MM.1S (cell line): ENCODE results near the gene HHIP.
"Not testable (repeated sequence)": the region's sequence is repeated elsewhere in the genome, so short reads cannot be mapped to it uniquely, and the experiment has no call there.

Source experiments
- DNase-seq: peaks from one replicate; pipeline ENCODE4 v3.0.0-alpha.2; 2015
- H2AFZ ChIP-seq: fragments of 300-600 bp; sonication (generic); 2 replicates; pipeline ENCODE4 v1.6.0; 2016; ENCODE audit warnings: antibody characterized with exemption, low read length
- H3F3A ChIP-seq: fragments of 300-600 bp; sonication (generic); 2 replicates; pipeline ENCODE4 v1.6.1; 2016; ENCODE audit warnings: mild to moderate bottlenecking, antibody characterized with exemption, low read length, moderate library complexity, mixed read lengths; ENCODE audit not compliant: insufficient read depth
- H3K27ac ChIP-seq: fragments of 300-600 bp; sonication (generic); 2 replicates; pipeline ENCODE4 v1.5.1; 2016; ENCODE audit warnings: mild to moderate bottlenecking, low read length
- H3K27me3 ChIP-seq: fragments of 300-600 bp; sonication (generic); replicated peaks from 2 replicates; pipeline ENCODE4 v1.6.0; 2016; ENCODE audit warnings: low read length; ENCODE audit not compliant: insufficient read depth
- H3K36me3 ChIP-seq: fragments of 300-600 bp; sonication (generic); replicated peaks from 2 replicates; pipeline ENCODE4 v1.6.1; 2016; ENCODE audit warnings: mild to moderate bottlenecking, low read length, mixed read lengths; ENCODE audit not compliant: insufficient read depth
- H3K4me1 ChIP-seq: fragments of 300-600 bp; sonication (generic); 2 replicates; pipeline ENCODE4 v1.6.1; 2016; ENCODE audit warnings: low read length, mixed read lengths
- H3K4me2 ChIP-seq: fragments of 300-600 bp; sonication (generic); 2 replicates; pipeline ENCODE4 v1.6.0; 2016; ENCODE audit warnings: low read depth, low read length
- H3K4me3 ChIP-seq: fragments of 300-600 bp; sonication (generic); 2 replicates; pipeline ENCODE4 v1.5.1; 2016; ENCODE audit warnings: low read length, mixed read lengths
- H3K79me2 ChIP-seq: fragments of 300-600 bp; sonication (generic); 2 replicates; pipeline ENCODE4 v1.6.1; 2016; ENCODE audit warnings: mixed run types, low read length, mixed read lengths
- H3K9ac ChIP-seq: fragments of 300-600 bp; sonication (generic); 2 replicates; pipeline ENCODE4 v1.6.1; 2016; ENCODE audit warnings: low read length, mixed read lengths
- H3K9me2 ChIP-seq: fragments of 300-600 bp; sonication (generic); replicated peaks from 2 replicates; pipeline ENCODE4 v1.6.1; 2016; ENCODE audit warnings: mild to moderate bottlenecking, low read length, mixed read lengths; ENCODE audit not compliant: insufficient read depth
- H3K9me3 ChIP-seq: fragments of 300-600 bp; sonication (generic); replicated peaks from 2 replicates; pipeline ENCODE4 v1.6.1; 2016; ENCODE audit warnings: mild to moderate bottlenecking, low read length, mixed read lengths; ENCODE audit not compliant: insufficient read depth
- H4K20me1 ChIP-seq: fragments of 300-600 bp; sonication (generic); 2 replicates; pipeline ENCODE4 v1.6.1; 2016; ENCODE audit warnings: mild to moderate bottlenecking, low read length, moderate library complexity, mixed read lengths; ENCODE audit not compliant: insufficient read depth
- CTCF ChIP-seq: fragments of 300-600 bp; sonication (generic); IDR thresholded peaks from 2 replicates; pipeline ENCODE4 v1.5.1; 2016; ENCODE audit warnings: antibody characterized with exemption, low read length, mixed read lengths
- EZH2 ChIP-seq: fragments of 300-600 bp; sonication (generic); optimal IDR thresholded peaks from 2 replicates; pipeline ENCODE3; 2017; ENCODE audit warnings: low read depth, mild to moderate bottlenecking, antibody characterized with exemption, low read length, mixed read lengths
- EZH2phosphoT487 ChIP-seq: fragments of 300-600 bp; sonication (generic); IDR thresholded peaks from 2 replicates; pipeline ENCODE4 v1.6.1; 2018; ENCODE audit warnings: antibody characterized with exemption, low read length

HHIP gene

DNA sequence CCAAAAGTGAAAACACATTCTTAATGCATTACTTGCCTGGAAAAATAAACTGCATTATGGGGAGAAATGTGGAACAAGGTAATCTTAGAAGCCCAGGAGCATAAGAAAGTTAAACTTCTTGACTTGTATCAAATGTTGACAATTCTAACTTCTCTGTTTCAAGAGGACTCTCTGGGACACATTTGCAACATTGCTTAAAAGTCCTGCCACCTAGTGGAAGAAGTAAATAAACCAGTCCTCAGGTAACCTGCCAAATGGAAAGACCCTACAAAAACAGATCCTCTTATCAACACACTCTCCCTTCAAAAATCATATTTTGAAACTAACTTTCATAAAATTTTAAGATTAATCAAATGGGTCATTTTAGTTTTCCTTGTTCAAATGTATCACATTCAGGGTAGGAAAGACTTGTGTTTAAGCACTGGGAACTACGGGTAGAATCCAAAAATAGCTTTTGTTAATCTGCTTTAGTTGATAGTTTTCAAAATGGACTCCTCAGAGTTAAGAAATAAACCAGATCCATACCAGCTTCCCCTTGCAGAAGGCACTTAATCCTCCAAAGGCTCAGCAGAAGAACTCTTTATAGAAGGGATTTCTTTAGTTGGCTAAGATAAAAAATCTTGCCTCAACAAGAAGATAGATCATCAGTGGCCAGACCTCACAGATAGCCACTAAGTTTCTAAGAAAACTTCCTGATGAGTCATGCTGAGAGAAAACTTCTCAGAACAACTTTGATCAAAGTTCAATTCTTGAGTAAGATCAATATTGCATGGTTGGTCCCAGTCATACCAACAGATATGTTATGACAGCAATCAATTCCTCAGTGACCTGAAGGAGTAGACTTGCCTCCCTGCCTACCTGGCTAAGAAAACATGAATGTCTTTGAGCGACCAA, 141.7 kb downstream of the HHIP start:
- Histone ChIP-seq H3K36me3 (no peaks in the 10 kb centered on the region), H3K27me3 (no peaks in the 10 kb centered on the region)
- peak; percentile 60 for DNase-seq

DNA sequence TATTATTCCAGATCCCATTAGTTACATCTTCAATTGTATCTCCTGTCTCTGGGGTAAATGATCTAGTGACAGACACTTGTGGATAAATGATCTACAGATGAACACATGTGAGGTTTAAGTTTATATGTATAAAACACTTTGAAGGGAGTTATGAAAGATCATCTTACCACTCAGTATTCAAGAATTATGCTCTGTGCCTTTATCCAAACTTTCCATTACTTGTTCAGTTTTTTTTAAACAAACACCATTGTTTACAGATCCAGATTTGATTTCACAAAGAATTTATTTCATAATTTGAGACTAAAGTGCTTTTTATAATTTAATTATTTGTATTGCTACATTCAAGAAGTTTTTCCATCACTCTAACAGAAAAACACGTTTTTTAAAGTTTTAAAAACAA, 142.5 kb downstream of the HHIP start:
- no peak for TF ChIP-seq CTCF
- TF ChIP-seq EZH2: no peak
- TF ChIP-seq EZH2phosphoT487: no peak
- Histone ChIP-seq H3K27me3 (no peaks in the 10 kb centered on the region), H3K4me3 (no peak overlapping the region), H3K4me2 (no peak overlapping the region), H3K36me3 (no peaks in the 10 kb centered on the region), H2AFZ (no peak overlapping the region), H3K9ac (no peak overlapping the region), H3F3A (no peaks in the 10 kb centered on the region), H3K4me1 (no peaks in the 10 kb centered on the region), H3K9me3 (no peaks in the 10 kb centered on the region), H4K20me1 (no peaks in the 10 kb centered on the region), H3K79me2 (no peaks in the 10 kb centered on the region), H3K9me2 (no peaks in the 10 kb centered on the region), H3K27ac (no peak overlapping the region)
- DNase-seq: no peak

More for the DNA sequence above, 141.7 kb downstream of the HHIP start:
- TF ChIP-seq CTCF (peak; percentile 71), EZH2phosphoT487 (no peak)
- Histone ChIP-seq H3K9me3 (no peaks in the 10 kb centered on the region), H3K4me1 (no peaks in the 10 kb centered on the region), H3K4me2 (no peak overlapping the region), H3K27ac (no peak overlapping the region), H3F3A (no peaks in the 10 kb centered on the region), H3K9ac (no peak overlapping the region), H4K20me1 (no peaks in the 10 kb centered on the region), H3K4me3 (no peak overlapping the region), H3K79me2 (no peaks in the 10 kb centered on the region), H2AFZ (no peak overlapping the region), H3K9me2 (no peaks in the 10 kb centered on the region)

DNA sequence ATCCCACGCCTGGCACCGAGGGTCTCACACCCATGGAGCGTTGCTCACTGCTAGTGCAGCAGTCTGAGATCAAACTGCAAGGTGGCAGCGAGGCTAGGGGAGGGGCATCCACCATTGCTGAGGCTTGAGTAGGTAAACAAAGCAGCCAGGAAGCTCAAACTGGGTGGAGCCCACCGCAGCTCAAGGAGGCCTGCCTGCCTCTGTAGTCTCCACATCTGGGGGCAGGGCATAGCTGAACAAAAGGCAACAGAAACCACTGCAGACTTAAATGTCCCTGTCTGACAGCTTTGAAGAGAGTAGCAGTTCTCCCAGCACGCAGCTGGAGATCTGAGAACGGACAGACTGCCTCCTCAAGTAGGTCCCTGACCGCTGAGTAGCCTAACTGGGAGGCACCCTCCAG, 146.0 kb downstream of the HHIP start:
- not testable (repeated sequence) for H3K79me2 ChIP-seq, H3K9ac ChIP-seq, H3K9me3 ChIP-seq, H3K27me3 ChIP-seq, H2AFZ ChIP-seq, H3K4me2 ChIP-seq, H3K4me1 ChIP-seq, H4K20me1 ChIP-seq, H3K9me2 ChIP-seq, H3F3A ChIP-seq, H3K4me3 ChIP-seq, H3K27ac ChIP-seq, DNase-seq, H3K36me3 ChIP-seq
